C4-2B (cell line): ENCODE measurements around the gene BEND7.
A peak's percentile ranks its signal among the peaks of the same experiment; 100 is the strongest.

ENCODE experiments used
- H3K27ac ChIP-seq: fragments of 450-650 bp; 2 replicates; pipeline ENCODE4 v1.5.1; 2017
- CTCF ChIP-seq: fragments of 450-650 bp; conservative IDR thresholded peaks from 2 replicates; pipeline ENCODE4 v1.5.1; 2017; ENCODE audit warnings: mild to moderate bottlenecking
- ZFX ChIP-seq: fragments of 450-650 bp; IDR thresholded peaks from 2 replicates; pipeline ENCODE4 v1.6.1; 2017

Gene BEND7

GRCh38 chr10:13492493-13493180, 36.2 kb downstream of the BEND7 start:
- H3K27ac ChIP-seq = peak overlapping the region; percentile 46
- TF ChIP-seq ZFX (no peak), CTCF (no peak)

GRCh38 chr10:13491747-13492360, 37.0 kb downstream of the BEND7 start:
- TF ChIP-seq ZFX (no peak), CTCF (no peak)
- no peak overlapping the region for H3K27ac ChIP-seq

- peak overlapping the region; percentile 48 for H3K27ac ChIP-seq
- TF ChIP-seq ZFX (no peak), CTCF (no peak)
These were observed 38.3 kb downstream of the BEND7 start for GRCh38 chr10:13490503-13490902.

- no peak overlapping the region for H3K27ac ChIP-seq
- no peak for TF ChIP-seq CTCF
- TF ChIP-seq ZFX = no peak
These were observed 39.7 kb downstream of the BEND7 start for GRCh38 chr10:13489035-13489599.

- H3K27ac ChIP-seq = no peak overlapping the region
- TF ChIP-seq CTCF = peak; percentile 76
- TF ChIP-seq ZFX = no peak
These were observed 43.2 kb downstream of the BEND7 start for GRCh38 chr10:13485623-13486022.

- peak overlapping the region; percentile 28 for H3K27ac ChIP-seq
- TF ChIP-seq CTCF (no peak), ZFX (no peak)
These were observed 44.9 kb downstream of the BEND7 start for GRCh38 chr10:13483951-13484350.

- H3K27ac ChIP-seq = no peak overlapping the region; the same call in 1 of the 2 replicates
- no peak for TF ChIP-seq ZFX
- no peak for TF ChIP-seq CTCF
These were observed 45.7 kb downstream of the BEND7 start for GRCh38 chr10:13483073-13483472.
